PFSK-1 (cell line): ENCODE measurements around the gene TLR6.

Experiments
- POLR2AphosphoS5 ChIP-seq: IDR thresholded peaks from 2 replicates; pipeline ENCODE4 v1.6.1; 2012; ENCODE audit warnings: low read depth, mild to moderate bottlenecking, control low read depth, low read length, moderate library complexity
- SIN3A ChIP-seq: IDR thresholded peaks from 2 replicates; pipeline ENCODE4 v1.6.1; 2012; ENCODE audit warnings: mild to moderate bottlenecking, low read length, moderate library complexity, borderline replicate concordance; ENCODE audit not compliant: insufficient read depth
- TAF1 ChIP-seq: IDR thresholded peaks from 2 replicates; pipeline ENCODE4 v1.6.1; 2012; ENCODE audit warnings: low read length, control low read depth, borderline replicate concordance; ENCODE audit not compliant: insufficient read depth

- TF ChIP-seq POLR2AphosphoS5 (no peak), TAF1 (no peak), SIN3A (no peak)
These were observed 18.8 kb downstream of the TLR6 start for GRCh38 chr4:38837849-38838248.
